HG03469 (cell line): Measurements from ENCODE around the gene DMC1.

Experiments used
- ATAC-seq: cut with Tn5 transposase; IDR thresholded peaks from one replicate; pipeline ENCODE4 v1.9.1; 2021; ENCODE audit warnings: mild to moderate bottlenecking, moderate library complexity, moderate number of reproducible peaks; ENCODE audit not compliant: unreplicated experiment

The DMC1 gene

DNA sequence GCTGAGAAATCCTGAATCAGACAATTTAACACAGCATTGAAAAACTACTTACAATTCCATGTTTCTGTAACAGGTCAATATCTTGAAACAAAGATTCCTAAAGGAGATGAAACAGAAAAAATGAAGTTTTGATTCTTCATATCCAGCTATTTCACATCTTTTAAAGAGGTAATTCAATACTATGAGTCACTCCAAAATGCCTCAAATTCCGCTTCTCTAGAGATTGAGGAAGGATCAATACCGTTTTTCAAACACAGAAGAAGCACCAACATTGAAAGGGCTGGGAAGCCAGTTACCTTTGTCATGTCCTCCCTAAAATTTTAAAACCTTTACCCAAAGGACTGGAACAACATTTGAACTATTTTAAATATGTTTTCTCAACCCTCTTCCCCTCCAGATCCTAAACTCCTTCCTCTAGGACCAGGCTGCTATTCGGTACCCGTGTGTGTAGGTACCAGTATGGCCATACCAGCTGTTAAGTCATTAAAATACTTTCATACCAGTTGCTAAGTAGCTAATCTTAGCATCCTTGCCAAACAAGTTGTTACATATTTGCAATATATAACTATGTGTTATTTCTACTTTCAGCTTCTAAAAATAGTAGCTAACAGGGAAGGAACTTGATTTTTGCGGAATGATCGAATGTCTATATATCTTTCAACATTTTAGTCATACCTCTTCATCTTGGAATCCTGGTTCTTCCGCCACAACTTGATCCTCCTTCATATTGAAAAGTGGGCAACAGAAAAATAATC, 2.3 kb downstream of the DMC1 start:
- no peak for ATAC-seq

GRCh38 chr22:38566726-38567504, 3.1 kb downstream of the DMC1 start:
- no peak for ATAC-seq

GRCh38 chr22:38565441-38565840, 4.5 kb downstream of the DMC1 start:
- ATAC-seq = no peak

DNA sequence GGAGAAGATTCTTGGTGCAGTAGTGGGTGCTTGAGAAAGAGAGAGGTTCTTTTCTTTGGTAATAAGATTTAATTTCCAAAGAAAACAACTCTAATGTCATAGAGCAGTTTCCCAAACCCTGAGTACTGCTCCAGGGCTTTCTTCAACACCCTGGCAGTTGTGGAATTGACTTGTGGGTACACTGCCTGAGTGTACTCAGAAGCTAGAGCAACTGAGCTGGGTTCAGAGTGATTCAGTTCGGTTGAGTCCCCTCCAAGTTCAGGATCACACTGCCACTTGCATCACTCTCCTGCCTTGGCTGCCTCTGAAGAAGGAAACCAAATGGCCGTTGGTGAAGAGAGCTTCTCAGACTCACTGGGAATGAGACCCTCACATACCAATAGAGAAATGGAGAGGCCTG, 5.3 kb downstream of the DMC1 start:
- no peak for ATAC-seq

DNA sequence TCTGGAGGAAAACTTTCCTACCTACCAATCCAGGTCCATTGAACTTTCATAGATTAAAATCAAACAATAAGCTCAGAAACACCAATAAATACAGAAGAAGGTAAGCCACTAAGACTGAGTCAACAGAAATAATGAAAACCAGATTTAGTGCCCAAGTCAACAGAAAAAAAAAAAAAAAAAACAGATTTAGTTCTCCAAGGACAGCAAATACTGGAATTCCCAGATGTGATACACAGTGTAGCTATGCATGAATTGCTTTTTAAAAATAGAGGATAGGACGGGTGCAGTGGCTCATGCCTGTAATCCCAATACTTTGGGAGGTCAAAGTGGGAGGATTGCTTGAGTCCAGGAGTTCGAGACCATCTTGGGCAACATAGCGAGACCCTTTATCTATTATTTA, 15.7 kb downstream of the DMC1 start:
- ATAC-seq = no peak

GRCh38 chr22:38549101-38549894, 20.7 kb downstream of the DMC1 start:
- no peak for ATAC-seq

GRCh38 chr22:38540701-38541100, 29.3 kb downstream of the DMC1 start:
- ATAC-seq = no peak

DNA sequence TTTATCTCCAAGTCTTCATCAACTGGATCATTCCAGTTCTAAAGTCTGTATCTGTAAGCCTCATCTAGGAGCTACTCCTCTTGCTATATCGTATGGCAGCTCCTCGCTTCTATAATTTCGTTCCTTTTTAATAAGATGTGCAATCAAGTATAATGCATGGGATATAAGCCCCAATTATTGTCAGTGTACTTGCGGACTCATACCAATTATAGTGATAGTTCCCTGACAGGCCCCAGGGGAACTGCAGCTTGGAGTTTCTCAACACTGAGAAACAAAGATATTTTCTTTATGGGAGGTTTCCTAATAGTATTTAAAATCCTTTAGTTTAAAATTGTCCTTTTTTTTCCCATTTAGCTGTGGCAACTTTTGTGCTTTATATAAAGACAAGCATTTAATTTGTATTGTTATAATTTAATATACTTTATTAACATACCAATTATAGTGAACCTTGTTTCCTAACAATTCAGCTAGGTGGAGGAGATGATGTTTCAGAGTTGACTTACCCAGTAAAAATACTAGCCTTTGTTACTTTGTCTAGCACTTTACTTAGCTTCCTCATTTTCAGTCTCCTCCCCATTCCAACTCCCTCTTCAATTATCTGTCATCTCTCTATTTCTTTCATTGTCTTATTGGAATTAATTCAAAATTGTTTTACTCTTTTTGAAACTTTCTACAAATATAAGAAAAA, 38.6 kb downstream of the DMC1 start:
- no peak for ATAC-seq

DNA sequence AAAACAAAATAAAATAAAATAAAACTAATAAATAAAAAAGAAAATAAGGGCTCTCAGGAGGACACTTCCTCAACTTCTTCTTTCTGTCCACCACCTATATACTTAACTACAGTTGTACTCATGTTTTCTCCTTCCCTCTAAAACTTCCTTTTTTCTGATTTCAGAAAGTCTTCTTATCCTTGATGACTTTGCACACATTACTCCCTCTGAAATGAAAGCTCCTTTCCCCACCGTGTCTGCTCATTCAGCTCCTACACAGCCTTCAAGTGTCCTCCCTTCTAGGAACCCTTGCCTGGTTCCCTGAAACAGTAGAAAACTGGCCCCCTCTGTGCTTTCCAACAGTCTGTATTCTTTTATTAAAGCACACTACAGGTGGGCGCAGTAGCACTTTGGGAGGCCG, 45.6 kb downstream of the DMC1 start:
- ATAC-seq = no peak

GRCh38 chr22:38523479-38523878, 46.5 kb downstream of the DMC1 start:
- ATAC-seq = no peak

- no peak for ATAC-seq
Measured at GRCh38 chr22:38523029-38523428, 47.0 kb downstream of the DMC1 start.

- ATAC-seq = no peak
Measured at GRCh38 chr22:38519453-38520250, 50.3 kb downstream of the DMC1 start.

DNA sequence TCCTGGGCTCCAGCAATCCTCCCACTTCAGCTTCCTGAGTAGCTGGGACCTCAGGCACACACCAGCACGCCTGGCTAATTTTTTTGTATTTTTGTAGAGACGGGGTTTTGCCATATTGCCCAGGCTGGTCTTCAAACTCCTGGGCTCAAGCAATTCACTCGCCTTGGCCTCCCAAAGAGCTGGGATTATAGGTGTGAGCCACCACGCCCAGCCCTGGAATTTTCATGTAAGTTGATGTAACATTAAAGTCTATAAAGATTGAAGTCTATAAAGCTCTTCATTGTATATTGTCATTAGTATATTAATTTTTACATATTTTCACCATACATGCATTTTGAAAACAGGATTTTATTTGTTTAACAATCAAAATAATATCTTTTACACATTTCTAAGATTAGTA, 51.4 kb downstream of the DMC1 start:
- ATAC-seq = no peak

DNA sequence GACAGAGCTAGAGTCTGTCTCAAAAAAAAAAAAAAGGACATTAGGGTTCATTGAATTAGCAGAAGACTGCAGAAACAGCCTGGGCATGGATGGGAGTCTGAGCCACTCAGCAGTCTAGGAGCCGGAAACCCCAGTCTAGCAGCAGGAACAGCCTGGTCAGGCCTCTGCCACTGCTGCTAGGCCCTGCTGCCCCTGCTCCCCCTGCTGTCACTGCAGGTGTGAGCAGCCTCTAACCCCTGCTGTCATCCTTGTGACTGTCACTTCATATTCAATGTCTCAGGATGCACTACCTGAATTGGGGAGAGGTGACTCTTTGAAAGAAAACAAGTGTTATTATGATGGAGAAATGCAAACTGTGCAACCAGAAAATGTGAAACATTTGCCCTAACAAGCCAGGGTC, 56.9 kb downstream of the DMC1 start:
- ATAC-seq = no peak

- ATAC-seq = no peak
Measured at GRCh38 chr22:38510416-38510970, 59.5 kb downstream of the DMC1 start.

DNA sequence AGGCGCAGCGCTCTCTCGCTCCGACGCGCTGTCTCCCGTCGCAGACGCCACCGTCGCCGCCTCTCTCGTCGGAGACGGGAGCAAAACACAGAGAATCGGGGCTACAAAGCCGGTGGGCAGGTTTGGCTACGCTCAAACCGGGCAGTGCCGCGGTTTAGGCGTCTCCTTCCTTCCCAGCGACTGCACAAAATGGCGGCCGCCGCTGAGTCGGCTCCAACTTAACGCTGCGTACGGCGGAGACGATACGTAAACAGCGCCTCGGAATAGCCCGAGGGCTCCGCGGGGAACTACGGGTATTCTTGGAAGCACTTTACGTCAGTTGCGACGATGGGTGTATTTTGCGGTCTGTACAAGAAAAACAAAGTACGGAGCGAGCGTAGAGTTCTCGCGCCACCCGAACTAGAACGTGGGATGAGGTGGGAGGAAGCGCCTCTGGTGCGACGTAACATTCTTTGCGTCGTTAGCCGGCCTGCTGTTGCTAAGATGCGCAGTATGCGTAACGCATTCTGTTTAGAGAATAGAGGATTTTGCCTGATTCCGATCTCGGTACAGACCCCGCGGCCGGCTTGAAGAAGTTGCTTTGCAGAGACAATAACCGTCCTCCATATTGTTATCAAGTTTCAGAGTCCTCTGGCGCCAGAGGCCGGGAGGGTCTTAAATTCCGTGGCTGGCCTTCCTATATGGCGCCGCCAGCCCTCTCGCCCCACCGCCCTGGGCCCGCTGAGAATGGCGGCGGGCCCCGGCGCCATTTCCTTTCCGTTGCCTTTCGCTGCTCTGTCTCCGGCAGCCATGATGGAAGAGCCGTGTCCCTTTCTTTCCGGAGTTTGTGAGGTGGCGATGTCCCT, 63.6 kb downstream of the DMC1 start, which contains the start of gene DDX17:
Gene DDX17, minus strand, starts transcription at position 194 of the 845 bp plus-strand sequence.
- peak; percentile 67 for ATAC-seq

DNA sequence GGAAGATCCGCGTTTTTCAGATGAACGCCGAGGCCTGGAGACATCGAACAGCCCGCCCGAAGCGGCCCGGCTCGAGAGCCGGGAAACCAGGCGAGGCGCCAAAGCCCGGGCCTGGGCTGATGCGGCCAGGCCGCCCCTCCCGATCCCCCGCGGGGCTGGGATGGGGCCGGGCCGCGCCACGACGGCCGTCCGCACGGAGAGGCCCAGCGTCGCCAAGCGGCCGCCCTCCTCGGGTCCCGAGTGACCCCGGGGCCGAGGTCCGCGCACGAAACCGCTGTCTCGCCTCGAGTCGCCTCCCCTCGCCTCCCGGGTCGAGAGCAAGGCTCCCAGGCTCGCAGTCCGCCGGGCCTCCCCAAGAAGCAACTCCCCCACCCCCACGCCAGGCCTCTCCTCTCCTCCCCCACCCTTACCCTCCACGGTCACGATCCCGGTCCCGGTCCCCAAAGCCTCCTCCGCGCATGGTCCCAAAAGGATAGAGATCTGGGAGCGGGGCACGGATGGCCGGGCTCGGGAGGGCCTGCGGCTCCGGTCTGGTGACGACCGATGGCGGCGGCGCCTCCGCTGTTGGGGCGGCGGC, 64.4 kb downstream of the DMC1 start:
- no peak for ATAC-seq

DNA sequence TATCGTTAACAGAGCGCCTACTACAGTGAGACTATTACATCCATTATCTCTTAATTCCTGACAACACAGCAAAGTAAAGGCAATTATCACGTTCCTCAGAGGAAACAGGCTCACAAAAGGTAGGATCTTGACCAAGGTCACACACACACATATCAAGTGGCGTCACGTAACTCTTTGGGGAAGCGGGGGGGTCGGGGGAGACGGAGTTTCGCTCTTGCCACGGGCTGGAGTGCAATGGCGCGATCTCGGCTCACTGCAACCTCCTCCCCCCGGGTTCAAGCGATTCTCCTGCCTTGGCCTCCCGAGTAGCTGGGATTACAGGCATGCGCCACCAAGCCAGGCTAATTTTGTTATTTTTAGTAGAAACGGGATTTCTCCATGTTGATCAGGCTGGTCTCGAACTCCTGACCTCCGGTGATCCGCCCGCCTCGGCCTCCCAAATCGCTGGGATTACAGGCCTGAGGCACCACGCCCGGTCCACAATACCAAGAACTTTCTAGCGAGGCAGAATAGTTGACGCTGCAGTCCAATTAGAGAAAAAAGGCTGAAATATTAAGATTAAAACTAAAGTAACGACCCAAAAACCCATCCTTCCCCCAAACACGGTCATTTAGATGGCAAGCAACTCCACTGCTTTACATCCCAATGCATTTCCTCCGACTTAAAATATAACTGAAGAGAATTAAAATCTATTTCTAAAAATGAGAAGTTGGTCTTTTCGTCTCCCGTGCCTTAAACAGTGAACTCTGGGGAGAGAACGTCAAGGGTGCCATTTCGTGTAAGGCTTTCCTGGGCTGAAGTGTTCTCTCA, 65.0 kb downstream of the DMC1 start:
- ATAC-seq = no peak
